Activated T-cell treated with anti-CD3 and anti-CD28 coated beads for 48 hours (primary cell): Measurements from ENCODE around the gene DIPK1C.
"Not testable (repeated sequence)": the region's sequence is repeated elsewhere in the genome, so short reads cannot be mapped to it uniquely, and the experiment has no call there.

Source experiments
- DNase-seq: peaks from one replicate; pipeline ENCODE4 v3.0.0-alpha.2; 2020; ENCODE audit warnings: low read depth

DIPK1C gene

DNA sequence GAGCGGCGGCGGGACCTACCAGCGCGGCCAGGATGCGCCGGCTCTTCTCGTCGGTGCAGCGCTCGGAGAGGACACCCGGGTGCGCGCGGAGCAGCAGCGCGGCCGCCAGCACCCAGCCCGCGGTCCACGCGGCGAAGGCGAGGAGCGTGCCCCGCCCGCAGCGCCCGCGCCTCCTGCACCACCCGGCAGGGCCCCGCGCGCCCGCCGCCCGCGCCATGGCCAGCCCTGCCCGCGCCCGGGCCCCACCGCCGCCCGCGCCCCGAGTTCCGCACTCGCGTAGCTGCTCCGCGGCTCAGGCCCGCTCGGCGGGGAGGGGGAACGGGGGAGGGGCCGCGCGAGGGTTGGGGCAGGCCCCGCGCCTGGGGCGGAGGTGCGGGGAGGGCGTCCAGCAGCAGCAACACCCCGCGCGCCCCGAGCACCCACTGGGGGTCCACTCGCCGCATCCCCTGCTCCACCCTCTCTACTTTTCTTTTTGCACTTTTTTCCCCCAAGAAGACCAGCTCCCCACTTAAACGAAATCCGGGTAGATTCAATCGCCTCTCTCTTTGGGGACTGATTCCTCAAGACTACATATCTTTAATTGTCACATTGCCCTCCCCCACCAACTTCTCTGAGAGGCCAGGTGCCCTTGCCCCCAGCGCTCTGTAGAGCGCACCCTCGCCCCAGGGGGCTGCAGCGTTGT, at the start of gene DIPK1C:
Gene DIPK1C (minus strand): TSS at position 266 of the 682 bp plus-strand sequence. CDS start 49 bp downstream, at position 217.
- no peak for DNase-seq

GRCh38 chr18:74506448-74507084, 49.5 kb upstream of the DIPK1C start:
- no peak for DNase-seq

- DNase-seq: no peak
Measured at GRCh38 chr18:74505776-74506175, 48.7 kb upstream of the DIPK1C start.

- no peak for DNase-seq
Measured at GRCh38 chr18:74503137-74503536, 46.0 kb upstream of the DIPK1C start.

DNA sequence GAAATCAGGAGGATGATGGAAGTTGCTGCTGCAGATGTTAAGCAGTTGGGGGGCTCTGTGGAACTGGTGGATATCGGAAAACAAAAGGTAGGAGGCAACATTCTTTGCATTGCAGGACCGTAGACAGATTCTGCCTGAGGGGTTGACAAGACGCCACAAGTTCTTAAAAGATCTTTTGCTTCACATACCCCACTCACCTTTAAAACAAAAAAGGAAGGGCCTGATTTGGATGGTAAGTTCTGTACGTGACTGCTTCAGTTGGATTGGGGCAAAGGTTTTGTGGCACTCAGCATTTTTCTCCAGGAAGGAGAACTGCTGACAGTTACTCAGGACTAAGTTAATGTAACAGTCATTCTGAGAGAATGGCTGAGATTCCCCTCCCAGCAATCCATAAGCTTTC, 44.3 kb upstream of the DIPK1C start:
- no peak for DNase-seq

GRCh38 chr18:74500774-74501173, 43.7 kb upstream of the DIPK1C start:
- not testable (repeated sequence) for DNase-seq

DNA sequence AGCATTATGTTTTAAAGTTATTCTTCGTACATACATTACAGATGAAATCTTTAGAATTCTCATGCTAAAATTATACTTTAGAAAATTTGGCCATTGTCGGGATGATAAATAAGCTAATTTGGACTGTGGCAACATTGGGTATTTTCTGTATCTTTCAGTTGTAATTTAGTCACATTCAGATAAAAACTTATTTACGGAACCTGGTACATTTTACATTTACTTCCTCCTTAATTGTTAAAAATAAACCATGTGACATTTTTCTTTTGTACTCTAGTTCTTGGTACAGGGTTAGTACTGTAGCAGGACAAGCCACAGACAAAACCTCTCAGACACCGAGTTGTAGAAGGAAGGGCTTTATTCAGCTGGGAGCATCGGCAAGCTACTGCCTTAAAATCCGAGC, 43.3 kb upstream of the DIPK1C start:
- DNase-seq: no peak

- DNase-seq: no peak
Measured at GRCh38 chr18:74499633-74500032, 42.5 kb upstream of the DIPK1C start.

DNA sequence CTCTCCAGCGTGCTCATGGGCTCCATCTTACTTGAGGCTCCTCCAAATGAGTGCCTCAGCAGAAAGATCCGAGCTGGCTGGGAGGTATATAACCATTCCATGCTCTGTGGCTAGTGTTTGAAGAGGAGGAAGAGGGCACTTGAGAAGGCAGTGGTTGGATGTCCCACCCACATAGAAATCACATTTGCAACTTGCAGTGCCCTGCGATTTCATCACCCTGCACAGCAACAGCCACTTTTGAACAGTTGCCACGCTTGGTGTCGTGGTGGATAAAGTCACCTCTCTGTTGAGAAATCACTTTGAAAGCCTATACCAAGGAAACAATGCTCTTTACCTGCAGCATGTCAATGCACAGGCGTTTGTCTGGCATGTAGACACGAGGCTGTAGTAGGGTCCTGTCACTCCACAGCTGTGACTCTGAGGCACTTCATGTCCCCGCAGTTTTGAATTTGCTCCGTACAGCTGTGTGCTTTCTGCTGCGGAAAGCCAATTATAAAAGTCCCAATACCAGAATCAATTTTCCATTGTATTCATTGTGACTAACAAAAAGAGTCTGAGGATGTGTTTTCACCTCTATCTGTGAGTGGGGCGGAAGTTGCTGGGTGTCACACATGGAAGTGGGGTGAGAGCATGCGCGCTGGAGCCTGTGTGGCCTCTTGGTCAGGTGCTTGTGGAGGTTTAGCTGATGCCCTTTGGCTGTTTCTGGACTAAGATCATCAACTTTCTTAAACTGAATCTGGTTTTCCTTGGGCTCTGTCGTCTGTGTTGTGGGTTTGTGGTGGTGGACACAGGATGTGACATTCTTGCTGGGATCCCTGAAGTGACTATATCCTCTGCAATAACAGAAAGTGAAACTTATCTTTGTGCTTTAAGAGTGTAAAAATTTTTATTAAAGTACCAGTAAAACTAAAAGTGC, 41.9 kb upstream of the DIPK1C start:
- peak; percentile 72 for DNase-seq

- no peak for DNase-seq
Measured at GRCh38 chr18:74497778-74498177, 40.7 kb upstream of the DIPK1C start.

- DNase-seq: no peak
Measured at GRCh38 chr18:74497324-74497676, 40.2 kb upstream of the DIPK1C start.

DNA sequence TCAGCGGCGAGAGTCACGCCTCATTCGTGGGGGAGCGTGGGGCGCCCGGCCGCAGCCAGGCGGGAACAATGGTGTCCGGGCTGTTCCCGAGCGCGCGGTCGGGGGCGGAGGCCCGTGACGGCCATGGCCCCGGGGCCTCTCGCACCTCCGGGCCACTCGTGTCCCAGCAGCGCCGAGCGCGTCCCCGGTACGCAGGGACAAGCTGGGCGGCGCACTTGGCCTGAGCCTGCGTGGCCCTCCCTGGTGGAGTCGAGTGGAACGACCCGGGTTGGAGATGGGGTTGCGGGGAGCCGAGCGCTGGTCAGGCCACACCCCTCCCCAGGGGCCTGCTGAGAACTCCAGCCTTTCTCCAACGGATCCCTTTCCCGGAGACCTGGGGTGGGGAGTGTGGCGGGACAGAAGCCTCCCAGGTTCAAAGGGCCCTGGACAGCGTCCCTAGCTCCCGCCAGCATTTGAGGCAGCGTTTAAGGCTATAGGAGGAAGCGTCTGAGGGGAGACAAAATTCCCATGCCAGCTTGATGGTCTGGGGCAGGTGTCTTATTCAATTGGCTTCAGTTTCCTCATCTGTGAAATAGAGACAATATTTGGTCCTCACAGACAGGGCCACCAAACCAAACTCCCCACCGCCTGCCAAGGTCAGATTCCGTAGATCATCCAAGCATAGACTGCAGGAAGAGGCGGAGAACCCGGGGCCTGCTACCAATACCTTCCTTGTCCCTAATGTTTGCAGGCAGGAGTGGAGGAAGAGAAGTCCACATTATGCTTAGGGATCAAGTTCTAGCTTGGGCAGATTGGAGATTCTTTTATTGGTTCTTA, 39.6 kb upstream of the DIPK1C start:
- DNase-seq: peak; percentile 38

DNA sequence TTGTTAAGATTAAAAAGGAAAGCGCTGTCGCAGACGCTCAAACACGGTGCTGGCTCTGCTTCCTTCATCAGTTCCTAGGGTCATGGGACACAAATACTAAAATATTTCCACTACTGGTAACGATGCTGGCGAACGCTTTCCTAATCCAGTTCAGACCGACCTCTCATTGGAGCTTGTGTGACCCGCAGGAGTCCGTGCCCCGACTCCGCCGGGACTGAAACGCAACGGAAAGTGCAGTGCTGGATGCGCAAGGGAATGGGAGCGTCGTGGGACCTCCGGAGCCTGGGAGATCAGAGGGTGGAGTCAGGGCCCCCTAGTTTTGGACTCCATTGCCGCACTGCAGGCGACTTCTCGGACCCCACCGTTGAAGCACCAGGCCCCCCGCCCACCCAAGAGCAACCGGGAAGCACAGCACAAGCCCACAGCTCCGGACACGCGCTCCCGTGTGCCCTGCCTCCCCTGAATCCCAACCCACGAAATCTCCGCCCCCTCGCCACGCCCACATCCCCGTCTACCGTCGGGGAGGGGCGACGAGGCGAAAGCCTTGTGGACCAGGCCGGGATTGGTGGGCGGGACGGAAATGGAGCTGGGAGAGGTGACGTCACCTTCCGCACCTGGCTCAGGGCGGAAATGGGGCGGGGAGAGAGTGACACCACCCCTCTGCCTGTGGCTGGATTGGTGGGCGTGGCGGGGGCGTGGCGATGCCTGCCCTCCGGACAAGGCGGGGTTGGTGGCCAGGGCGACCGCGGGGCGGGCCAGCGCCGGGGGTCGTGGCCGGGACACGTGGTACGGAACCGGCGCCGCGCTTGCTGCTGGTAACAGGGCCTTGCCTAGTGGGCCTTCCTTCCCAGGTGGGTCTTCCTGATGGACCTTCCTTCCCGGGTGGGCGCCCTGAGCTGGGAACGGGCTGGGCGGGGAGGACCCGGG, 38.7 kb upstream of the DIPK1C start, which contains the start of gene CNDP2:
Gene CNDP2 (plus strand): TSS at position 783 of the 927 bp plus-strand sequence. CDS start 3,611 bp downstream, outside the sequence.
- peak; percentile 99 for DNase-seq

DNA sequence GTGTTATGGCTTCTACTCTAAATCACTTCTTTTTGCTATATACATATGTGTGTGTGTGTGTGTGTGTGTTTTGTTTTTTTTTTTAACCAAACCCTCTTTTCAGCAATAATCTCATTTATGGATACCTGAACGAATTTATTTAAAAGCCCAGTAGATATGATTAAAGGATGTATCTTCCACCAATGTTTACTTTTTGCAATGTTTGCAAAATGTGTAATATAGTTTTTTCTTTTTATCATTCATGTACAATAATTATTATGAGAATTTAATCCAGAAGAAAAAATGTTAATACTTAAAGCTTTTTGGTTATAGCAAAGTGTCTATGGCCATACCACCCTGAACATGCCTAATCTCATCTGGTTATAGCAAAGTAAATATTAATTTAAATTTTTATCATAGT, 37.4 kb upstream of the DIPK1C start:
- DNase-seq: no peak

DNA sequence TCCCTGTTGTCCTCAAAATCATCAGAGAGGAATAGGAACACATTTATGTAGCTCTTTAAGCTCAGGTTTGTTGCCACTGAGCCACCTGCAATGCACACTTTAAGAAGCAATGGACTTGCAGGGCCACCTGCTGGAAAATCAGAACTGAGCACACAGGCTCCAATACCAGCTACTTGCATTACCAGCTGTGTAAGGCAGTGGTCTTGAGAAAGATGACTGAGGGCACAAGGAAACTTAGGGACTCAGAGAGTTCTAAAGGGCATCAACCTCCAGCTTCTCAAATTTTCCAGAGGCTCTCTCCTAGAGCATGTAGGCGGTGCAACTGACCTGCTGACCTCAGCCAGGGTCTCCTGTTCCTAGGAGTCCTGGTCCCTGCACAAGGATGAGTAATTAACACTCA, 36.6 kb upstream of the DIPK1C start:
- no peak for DNase-seq

DNA sequence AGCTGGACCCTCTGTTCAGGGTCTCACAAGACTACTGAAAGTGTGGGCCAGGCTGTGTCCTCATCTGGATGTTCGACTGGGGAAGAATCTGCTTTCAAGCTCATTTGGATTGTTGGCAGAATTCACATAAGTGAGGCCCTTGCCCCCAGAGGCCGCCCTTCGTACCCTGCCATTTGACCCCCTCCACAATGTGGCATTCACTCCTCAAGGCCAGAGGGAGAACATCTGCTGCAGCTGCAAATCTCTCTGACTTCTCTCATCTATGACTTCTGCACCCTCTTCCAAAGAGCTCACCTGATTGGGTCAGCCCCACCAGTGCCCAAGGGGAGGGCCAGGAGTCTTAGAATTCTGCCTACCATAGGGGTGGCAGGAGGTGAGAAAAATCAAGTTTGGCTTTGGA, 35.2 kb upstream of the DIPK1C start:
- DNase-seq: no peak

DNA sequence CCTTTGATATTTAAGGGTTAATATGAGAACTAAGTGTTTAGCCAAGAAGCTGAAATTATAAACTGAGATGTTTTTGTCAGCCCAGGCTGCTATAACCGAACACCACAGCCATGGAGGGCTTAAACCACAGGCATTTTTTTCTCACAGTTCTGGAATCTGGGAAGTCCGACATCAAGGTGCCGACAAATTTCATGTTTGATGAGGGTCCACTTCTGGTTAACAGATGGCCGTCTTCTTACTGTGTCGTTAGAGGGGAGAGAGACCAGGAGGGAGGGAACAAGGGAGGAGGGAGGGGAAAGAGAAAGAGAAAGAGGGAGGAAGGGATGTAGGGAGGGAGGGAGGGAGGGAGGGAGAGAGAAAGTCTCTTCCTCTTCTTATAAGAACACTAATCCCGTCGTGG, 32.6 kb upstream of the DIPK1C start:
- no peak for DNase-seq

- no peak for DNase-seq
Measured at GRCh38 chr18:74488864-74489263, 31.8 kb upstream of the DIPK1C start.

DNA sequence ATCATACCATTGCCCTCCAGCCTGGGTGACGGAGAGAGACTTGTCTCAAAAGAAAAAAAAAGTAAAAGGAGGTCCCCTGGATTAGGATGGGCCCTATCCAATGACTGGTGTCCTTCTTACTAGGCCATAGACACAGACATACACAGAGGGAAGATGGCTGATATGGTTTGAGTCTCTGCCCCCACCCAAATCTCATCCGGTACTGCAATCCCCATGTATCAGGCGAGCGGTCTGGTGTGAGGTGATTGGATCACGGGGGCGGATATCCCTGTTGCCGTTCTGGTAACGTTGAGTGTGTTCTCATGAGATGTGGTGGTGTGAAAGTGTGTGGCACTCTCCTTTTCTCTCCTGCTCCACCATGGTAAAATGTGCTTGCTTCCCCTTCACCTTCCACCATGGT, 31.2 kb upstream of the DIPK1C start:
- DNase-seq: no peak

- no peak for DNase-seq
Measured at GRCh38 chr18:74486119-74486849, 29.2 kb upstream of the DIPK1C start.
